ENCODE data around the gene CAPN12.
"Not testable (repeated sequence)": the region's sequence is repeated elsewhere in the genome, so short reads cannot be mapped to it uniquely, and the experiment has no call there.

Gene CAPN12

DNA sequence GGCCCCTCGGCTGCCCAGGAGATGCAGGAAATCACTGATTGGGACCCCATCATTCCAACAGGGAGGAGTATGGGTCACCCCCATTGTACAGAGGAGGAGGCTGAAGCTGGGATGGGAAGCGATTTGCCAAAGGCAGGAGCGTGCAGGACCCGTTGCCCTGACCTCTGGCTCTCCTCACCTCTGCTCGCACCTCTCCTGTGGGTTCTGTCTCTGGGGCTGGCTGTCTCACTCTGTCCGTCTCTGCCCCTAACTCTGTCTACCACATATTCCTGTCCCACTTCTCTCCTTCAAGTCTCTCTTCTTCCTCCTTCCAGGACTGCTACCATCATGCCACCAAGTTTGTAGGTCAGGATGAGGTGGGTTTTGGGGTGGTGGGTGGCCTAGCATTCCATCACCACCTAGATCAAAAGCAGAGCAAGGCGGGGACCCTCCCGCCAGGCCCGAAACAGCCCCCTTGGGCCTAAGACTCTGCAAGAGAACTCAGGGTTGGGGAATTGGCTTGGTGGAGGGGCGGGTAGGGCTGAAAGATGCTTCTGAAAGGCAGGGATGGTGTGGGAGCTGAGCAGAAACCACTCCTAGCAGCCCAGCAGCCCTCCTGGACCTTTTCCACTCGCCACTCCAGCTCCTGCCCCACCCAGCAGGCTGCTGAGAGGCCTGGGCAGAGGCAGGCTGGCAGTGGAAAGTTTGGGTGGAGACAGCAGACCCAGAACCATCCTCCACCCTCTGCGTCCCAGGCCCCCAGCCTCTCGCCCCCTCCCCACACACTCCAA lies 30.1 kb upstream of the CAPN12 start:
- FAIRE-seq (no peak), DNase-seq (ENCODE audit: insufficient read length, low spot score) (no peak)
- TF ChIP-seq, protein P1, sequence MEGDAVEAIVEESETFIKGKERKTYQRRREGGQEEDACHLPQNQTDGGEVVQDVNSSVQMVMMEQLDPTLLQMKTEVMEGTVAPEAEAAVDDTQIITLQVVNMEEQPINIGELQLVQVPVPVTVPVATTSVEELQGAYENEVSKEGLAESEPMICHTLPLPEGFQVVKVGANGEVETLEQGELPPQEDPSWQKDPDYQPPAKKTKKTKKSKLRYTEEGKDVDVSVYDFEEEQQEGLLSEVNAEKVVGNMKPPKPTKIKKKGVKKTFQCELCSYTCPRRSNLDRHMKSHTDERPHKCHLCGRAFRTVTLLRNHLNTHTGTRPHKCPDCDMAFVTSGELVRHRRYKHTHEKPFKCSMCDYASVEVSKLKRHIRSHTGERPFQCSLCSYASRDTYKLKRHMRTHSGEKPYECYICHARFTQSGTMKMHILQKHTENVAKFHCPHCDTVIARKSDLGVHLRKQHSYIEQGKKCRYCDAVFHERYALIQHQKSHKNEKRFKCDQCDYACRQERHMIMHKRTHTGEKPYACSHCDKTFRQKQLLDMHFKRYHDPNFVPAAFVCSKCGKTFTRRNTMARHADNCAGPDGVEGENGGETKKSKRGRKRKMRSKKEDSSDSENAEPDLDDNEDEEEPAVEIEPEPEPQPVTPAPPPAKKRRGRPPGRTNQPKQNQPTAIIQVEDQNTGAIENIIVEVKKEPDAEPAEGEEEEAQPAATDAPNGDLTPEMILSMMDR (IDR thresholded peaks at IDR 0.05; ENCODE audit: insufficient read depth, missing control alignments), result no peak

DNA sequence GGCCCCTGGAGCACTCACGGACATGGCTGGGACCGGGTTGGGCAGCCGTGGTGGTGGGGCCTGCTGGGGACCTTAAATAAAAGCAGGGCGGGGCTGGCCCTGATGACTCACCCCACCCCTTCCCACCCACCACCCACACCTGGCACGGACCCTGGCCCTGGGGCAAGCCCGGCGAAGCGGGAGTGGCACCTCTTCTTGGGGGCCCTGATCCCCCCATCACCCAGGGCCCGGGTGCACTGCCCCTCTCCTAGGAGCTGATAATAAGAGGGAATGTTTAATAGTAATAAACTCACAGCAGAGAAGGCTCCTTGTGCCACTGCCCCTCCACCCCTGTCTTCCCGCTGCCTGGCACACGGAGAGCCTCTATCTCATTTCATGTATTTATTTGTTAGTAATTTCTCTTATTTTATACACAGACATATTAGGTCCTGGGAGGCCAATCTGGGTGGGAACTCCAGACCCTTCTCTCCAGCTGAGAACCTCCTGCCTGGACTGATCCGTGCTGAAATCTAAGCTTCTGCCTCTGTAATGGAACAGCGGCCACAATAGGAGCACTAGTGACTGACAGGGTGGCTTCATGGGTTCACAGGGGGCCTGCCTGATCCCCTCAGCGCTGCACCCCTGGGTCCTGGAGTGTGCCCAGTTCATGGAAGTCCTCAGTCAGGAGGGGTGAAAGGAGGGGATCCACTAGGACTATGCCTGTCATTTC lies 29.3 kb upstream of the CAPN12 start, which contains the start of gene LGALS7:
Gene LGALS7 (minus strand): TSS at position 49 of the 709 bp plus-strand sequence. CDS start 25 bp downstream, at position 24.
- DNase-seq (ENCODE audit: insufficient read length, low spot score), result no peak
- TF ChIP-seq, protein P1 (IDR thresholded peaks at IDR 0.05; ENCODE audit: insufficient read depth, missing control alignments), result no peak
- FAIRE-seq, result no peak

GRCh38 chr19:38771569-38771968 lies 27.3 kb upstream of the CAPN12 start:
- not testable (repeated sequence) for FAIRE-seq; DNase-seq (ENCODE audit: insufficient read length, low spot score)

GRCh38 chr19:38770949-38771275 lies 26.6 kb upstream of the CAPN12 start:
- not testable (repeated sequence) for DNase-seq (ENCODE audit: insufficient read length, low spot score); FAIRE-seq

DNA sequence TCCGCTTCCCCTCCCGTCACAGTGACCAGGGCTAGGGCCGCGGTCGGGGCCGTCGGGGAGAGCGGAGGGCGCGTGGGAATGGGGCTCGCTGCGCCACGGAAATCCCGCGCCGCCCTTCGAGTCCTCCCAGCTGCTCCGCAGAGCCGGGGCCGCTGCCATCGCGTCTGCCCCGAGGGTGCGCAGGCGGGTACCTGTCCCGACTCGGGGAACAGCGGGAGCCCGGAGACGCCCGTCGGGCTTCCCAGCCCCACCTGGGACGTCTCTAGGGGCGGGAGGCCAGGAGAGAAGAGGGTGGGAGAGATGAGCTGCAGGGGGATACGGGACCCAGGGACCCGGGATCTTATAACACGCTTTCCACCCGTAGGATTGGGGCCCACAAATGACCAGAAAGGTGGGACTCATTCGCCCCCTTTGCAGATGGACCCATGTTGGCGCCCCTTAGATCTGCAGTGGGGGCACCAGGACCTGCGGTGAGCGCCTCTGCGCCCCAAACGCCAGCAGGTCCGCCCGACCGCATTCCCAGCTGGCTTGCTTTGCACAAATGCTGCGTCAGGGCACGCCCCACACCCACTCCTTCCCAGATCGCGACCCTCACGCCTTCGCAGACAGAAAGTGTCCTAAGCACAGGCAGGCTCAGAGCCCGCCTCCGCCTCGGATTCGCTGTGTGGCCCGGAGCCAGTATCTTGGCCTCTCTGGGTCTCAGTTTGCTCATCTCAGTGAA lies 26.1 kb upstream of the CAPN12 start:
- DNase-seq (ENCODE audit: insufficient read length, low spot score); FAIRE-seq: not testable (repeated sequence)

DNA sequence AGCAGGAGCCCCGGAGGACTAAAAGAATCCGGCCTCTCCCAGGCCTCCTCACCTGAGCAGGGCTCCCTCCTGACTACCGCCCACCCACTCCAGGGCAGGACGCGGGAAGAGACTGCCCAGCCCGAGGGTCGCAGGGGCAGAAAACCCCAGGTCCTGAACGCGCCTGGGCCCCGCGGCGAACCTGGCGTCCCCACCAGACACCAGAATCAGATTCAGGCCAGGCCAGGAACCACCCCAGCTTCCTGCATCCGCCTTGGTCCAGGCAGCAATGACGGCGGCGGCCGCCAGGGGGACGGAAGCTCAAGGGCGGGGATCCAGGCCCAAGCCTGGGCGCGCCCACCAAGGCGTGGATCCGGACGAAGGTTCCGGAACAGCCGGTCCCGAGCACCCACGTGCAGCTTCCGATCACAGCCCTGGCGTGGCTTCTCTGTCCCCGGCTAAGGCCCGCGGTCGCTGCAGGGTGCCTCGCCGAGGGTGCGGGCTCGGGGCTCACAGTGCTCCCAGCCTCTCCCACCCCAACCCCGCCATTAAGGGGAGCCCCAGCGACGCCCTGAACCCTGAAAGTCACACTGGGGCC lies 25.4 kb upstream of the CAPN12 start:
- no peak for FAIRE-seq
- DNase-seq (ENCODE audit: insufficient read length, low spot score), result no peak
- TF ChIP-seq, protein P1 (IDR thresholded peaks at IDR 0.05; ENCODE audit: insufficient read depth, missing control alignments), result peak; percentile 32

DNA sequence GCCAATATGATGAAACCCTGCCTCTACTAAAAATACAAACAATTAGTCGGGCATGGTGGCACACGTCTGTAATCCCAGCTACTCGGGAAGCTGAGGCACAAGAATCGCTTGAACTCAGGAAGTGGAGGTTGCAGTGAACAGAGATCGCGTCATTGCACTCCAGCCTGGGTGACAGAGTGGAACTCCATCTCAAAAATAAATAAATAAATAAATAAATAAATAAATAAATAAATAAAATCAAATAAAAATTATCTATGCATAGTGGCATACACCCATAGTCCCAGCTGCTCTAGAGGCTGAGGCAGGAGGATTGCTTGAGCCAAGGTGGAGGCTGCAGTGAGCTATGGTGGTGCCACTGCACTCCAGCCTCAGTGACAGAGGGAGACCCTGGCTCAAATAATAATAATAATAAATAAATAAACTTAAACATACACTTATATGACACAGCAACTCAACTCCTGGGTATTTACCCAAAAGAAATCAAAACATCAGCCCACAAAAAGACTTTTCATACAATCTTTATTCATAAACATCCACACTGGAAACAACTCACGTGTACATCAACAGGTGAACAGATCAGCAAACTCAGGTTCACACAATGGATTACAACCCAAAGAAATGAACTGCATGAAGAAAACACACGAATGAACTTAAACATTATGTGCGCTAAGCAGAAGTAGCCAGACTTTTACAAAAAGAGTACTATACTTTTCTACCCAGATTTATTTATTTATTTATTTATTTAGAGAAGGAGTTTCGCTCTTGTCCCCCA lies 22.2 kb upstream of the CAPN12 start:
- no peak for FAIRE-seq
- DNase-seq (ENCODE audit: insufficient read length, low spot score), result no peak
- TF ChIP-seq, protein P1 (IDR thresholded peaks at IDR 0.05; ENCODE audit: insufficient read depth, missing control alignments), result no peak

DNA sequence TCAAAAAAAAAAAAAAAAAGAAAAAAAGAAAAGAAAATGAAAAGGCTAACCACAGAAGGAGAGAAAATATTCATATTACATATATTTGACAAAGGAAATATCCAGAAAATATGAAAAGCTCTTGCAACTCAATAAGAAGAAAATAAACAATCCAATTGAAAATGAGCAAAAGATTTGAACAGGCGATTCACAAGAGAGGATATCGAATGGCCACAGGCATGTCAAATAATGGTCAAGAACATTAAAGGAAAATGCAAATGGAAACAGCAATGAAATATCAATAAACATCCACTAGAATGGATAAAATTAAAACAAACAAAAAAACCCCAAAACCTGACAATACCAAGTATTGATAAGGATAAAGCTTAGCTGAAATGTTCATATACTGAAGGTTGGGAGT lies 20.9 kb upstream of the CAPN12 start:
- no peak for FAIRE-seq
- TF ChIP-seq, protein P1 (IDR thresholded peaks at IDR 0.05; ENCODE audit: insufficient read depth, missing control alignments), result no peak

More for the DNA sequence above, 20.9 kb upstream of the CAPN12 start:
- no peak for DNase-seq (ENCODE audit: insufficient read length, low spot score)
